ENCODE measurements around the gene THYN1. TPM values are rescaled to one million over a fixed set of nuclear protein-coding genes. Genes with fewer than 3 reads are reported as not detected.

Gene THYN1
- total RNA-seq, 1 donor from 2014 or later: 27.7 TPM

- no peak overlapping the region for H3K27ac Mint-ChIP-seq
- intact Hi-C loops (cut with micrococcal nuclease): no loop called here
- CTCF ChIA-PET: no interaction called here
These were observed 38.0 kb upstream of the THYN1 start for GRCh38 chr11:134291196-134291595.

GRCh38 chr11:134290646-134291045 is 37.5 kb upstream of the THYN1 start:
- no peak for ATAC-seq (ENCODE audit: low read depth)
- H3K27ac Mint-ChIP-seq: no peak overlapping the region
- H3K27me3 Mint-ChIP-seq: peaks cover 8% of the 10 kb centered on the region
- CTCF ChIA-PET: no interaction called here
- no peak for TF ChIP-seq CTCF (IDR thresholded peaks at IDR 0.05)
- H3K36me3 Mint-ChIP-seq (ENCODE audit: low read depth): no peaks in the 10 kb centered on the region
- no peak for DNase-seq
- H3K4me1 Mint-ChIP-seq: no peaks in the 10 kb centered on the region
- intact Hi-C loops (cut with micrococcal nuclease): no loop called here
- H3K9me3 Mint-ChIP-seq: no peaks in the 10 kb centered on the region
- POLR2A ChIA-PET: no interaction called here
- H3K4me3 Mint-ChIP-seq: no peak overlapping the region

More at GRCh38 chr11:134291196-134291595, 38.0 kb upstream of the THYN1 start:
- H3K4me1 Mint-ChIP-seq: no peaks in the 10 kb centered on the region
- DNase-seq (no peak), ATAC-seq (ENCODE audit: low read depth) (no peak)
- POLR2A ChIA-PET: no interaction called here
- H3K27me3 Mint-ChIP-seq: peaks cover 5% of the 10 kb centered on the region
- no peaks in the 10 kb centered on the region for H3K36me3 Mint-ChIP-seq (ENCODE audit: low read depth)
- no peak for TF ChIP-seq CTCF (IDR thresholded peaks at IDR 0.05)
- no peak overlapping the region for H3K4me3 Mint-ChIP-seq
- H3K9me3 Mint-ChIP-seq: no peaks in the 10 kb centered on the region

GRCh38 chr11:134289789-134290188 is 36.6 kb upstream of the THYN1 start:
- Mint-ChIP-seq H3K4me3 (no peak overlapping the region), H3K9me3 (no peaks in the 10 kb centered on the region), H3K27ac (no peak overlapping the region), H3K36me3 (ENCODE audit: low read depth) (no peaks in the 10 kb centered on the region), H3K4me1 (no peaks in the 10 kb centered on the region), H3K27me3 (peaks cover 8% of the 10 kb centered on the region)
- no peak for ATAC-seq (ENCODE audit: low read depth)
- ChIA-PET POLR2A (no interaction called here), CTCF (no interaction called here)
- no peak for TF ChIP-seq CTCF (IDR thresholded peaks at IDR 0.05)
- DNase-seq: no peak
- intact Hi-C loops (cut with micrococcal nuclease): no loop called here

- no peak overlapping the region for H3K27ac Mint-ChIP-seq
- TF ChIP-seq CTCF (IDR thresholded peaks at IDR 0.05): no peak
- H3K27me3 Mint-ChIP-seq: peaks cover 4% of the 10 kb centered on the region
- intact Hi-C loops (cut with micrococcal nuclease): no loop called here
- ChIA-PET CTCF (no interaction called here), POLR2A (no interaction called here)
- no peaks in the 10 kb centered on the region for H3K36me3 Mint-ChIP-seq (ENCODE audit: low read depth)
- no peak for DNase-seq
- ATAC-seq (ENCODE audit: low read depth): no peak
- no peaks in the 10 kb centered on the region for H3K9me3 Mint-ChIP-seq
- no peaks in the 10 kb centered on the region for H3K4me1 Mint-ChIP-seq
- no peak overlapping the region for H3K4me3 Mint-ChIP-seq
These were observed 36.0 kb upstream of the THYN1 start for GRCh38 chr11:134289167-134289566.

- Mint-ChIP-seq H3K27me3 (peaks cover 8% of the 10 kb centered on the region), H3K36me3 (ENCODE audit: low read depth) (no peaks in the 10 kb centered on the region), H3K4me1 (no peaks in the 10 kb centered on the region), H3K27ac (no peak overlapping the region), H3K9me3 (no peaks in the 10 kb centered on the region), H3K4me3 (no peak overlapping the region)
- intact Hi-C loops (cut with micrococcal nuclease): no loop called here
- DNase-seq (no peak), ATAC-seq (ENCODE audit: low read depth) (no peak)
- CTCF ChIA-PET: no interaction called here
- POLR2A ChIA-PET: no interaction called here
- no peak for TF ChIP-seq CTCF (IDR thresholded peaks at IDR 0.05)
These were observed 35.3 kb upstream of the THYN1 start for GRCh38 chr11:134288486-134288885.
